SK-N-SH (cell line): ENCODE measurements around the gene MRPL54. TPM values are rescaled to one million over a fixed set of nuclear protein-coding genes. Genes with fewer than 3 reads are reported as not detected.

ENCODE experiments used
- CTCF ChIA-PET: fragments of 300-600, 350-600 bp; formaldehyde crosslinking; extraction: SDS; loops from one replicate; lab custom pipeline; 2021; lab: Yijun Ruan, JAX
- POLR2A ChIA-PET: fragments of 350-600 bp; sonication (Branson Sonifier 250); formaldehyde crosslinking; extraction: SDS; loops from one replicate; lab custom pipeline; 2020; ENCODE audit warnings: antibody characterized with exemption, inconsistent platforms; lab: Yijun Ruan, JAX
- DNase-seq: peaks from one replicate; pipeline ENCODE4 v3.0.0; 2012
- H2AFZ ChIP-seq: fragments of 200-600 bp; sonication (generic); 2 replicates; pipeline ENCODE4 v1.8.1; 2016; ENCODE audit warnings: antibody characterized with exemption, mild to moderate bottlenecking, low read depth
- H3F3A ChIP-seq: fragments of 200-600 bp; sonication (generic); replicated peaks from 2 replicates; pipeline ENCODE3; 2016; ENCODE audit warnings: antibody characterized with exemption, mild to moderate bottlenecking; ENCODE audit not compliant: insufficient read depth
- H3K27ac ChIP-seq, 2 experiments: fragments of 200-500 bp in 1 of 2; fragments of 200-600 bp in 1 of 2; sonication (Bioruptor generic) in 1 of 2; sonication (generic), shearing (Covaris generic) in 1 of 2; 2 replicates each; pipeline versions ENCODE4 v1.5.1 to v1.6.1; 2014 to 2016; ENCODE audit warnings: low read depth in 2 of 2, inconsistent platforms in 1 of 2, low read length in 1 of 2, mild to moderate bottlenecking in 1 of 2, mixed read lengths in 1 of 2
- H3K27me3 ChIP-seq: fragments of 200-600 bp; sonication (generic), shearing (Covaris generic); 2 replicates; pipeline ENCODE4 v1.6.1; 2016; ENCODE audit warnings: mixed run types; ENCODE audit not compliant: insufficient read depth
- H3K36me3 ChIP-seq, 2 experiments: fragments of 200-500 bp in 1 of 2; fragments of 200-600 bp in 1 of 2; sonication (Bioruptor generic) in 1 of 2; sonication (generic) in 1 of 2; replicated peaks in 1 of 2; 2 replicates each; pipeline versions ENCODE3 to v1.5.1; 2014 to 2016; ENCODE audit warnings: low read length in 1 of 2, mild to moderate bottlenecking in 1 of 2; ENCODE audit not compliant: insufficient read depth in 2 of 2, control insufficient read depth in 1 of 2
- H3K4me1 ChIP-seq, 2 experiments: fragments of 200-500 bp in 1 of 2; fragments of 200-600 bp in 1 of 2; sonication (Bioruptor generic) in 1 of 2; sonication (generic), shearing (Covaris generic) in 1 of 2; 2 replicates each; pipeline versions ENCODE4 v1.5.1 to v1.6.1; 2014 to 2016; ENCODE audit warnings: low read depth in 1 of 2, low read length in 1 of 2, mixed run types in 1 of 2; ENCODE audit not compliant: insufficient read depth in 2 of 2, control insufficient read depth in 1 of 2
- H3K4me2 ChIP-seq: fragments of 200-600 bp; sonication (generic), shearing (Covaris generic); 2 replicates; pipeline ENCODE4 v1.6.1; 2017; ENCODE audit warnings: mixed run types
- H3K4me3 ChIP-seq, 2 experiments: fragments of 200-500 bp in 1 of 2; fragments of 200-600 bp in 1 of 2; sonication (Bioruptor generic) in 1 of 2; sonication (generic), shearing (Covaris generic) in 1 of 2; 2 replicates each; pipeline versions ENCODE4 v1.5.1 to v1.8.1; 2014 to 2016; ENCODE audit warnings: low read depth in 2 of 2, inconsistent platforms in 1 of 2, low read length in 1 of 2, mild to moderate bottlenecking in 1 of 2, mixed read lengths in 1 of 2, moderate library complexity in 1 of 2
- H3K79me2 ChIP-seq: fragments of 200-600 bp; sonication (generic); 2 replicates; pipeline ENCODE4 v1.8.1; 2017; ENCODE audit warnings: mild to moderate bottlenecking; ENCODE audit not compliant: insufficient read depth
- H3K9ac ChIP-seq: fragments of 200-600 bp; sonication (generic); 2 replicates; pipeline ENCODE4 v1.6.1; 2017; ENCODE audit warnings: mixed run types
- H3K9me2 ChIP-seq: fragments of 200-600 bp; sonication (generic); 2 replicates; pipeline ENCODE4 v1.6.1; 2017; ENCODE audit warnings: mixed run types
- H3K9me3 ChIP-seq: fragments of 200-600 bp; sonication (generic); 2 replicates; pipeline ENCODE4 v1.6.1; 2017; ENCODE audit warnings: mixed run types, mild to moderate bottlenecking, moderate library complexity
- H4K20me1 ChIP-seq: fragments of 200-600 bp; sonication (generic); 2 replicates; pipeline ENCODE4 v1.6.1; 2017; ENCODE audit warnings: mild to moderate bottlenecking, mixed run types; ENCODE audit not compliant: insufficient read depth
- ELF1 ChIP-seq: IDR thresholded peaks from 2 replicates; pipeline ENCODE4 v1.4.0; 2012
- FOSL2 ChIP-seq: IDR thresholded peaks from 2 replicates; pipeline ENCODE4 v1.4.0; 2012; ENCODE audit warnings: low read depth, mild to moderate bottlenecking, moderate library complexity, borderline replicate concordance
- MEF2A ChIP-seq: IDR thresholded peaks from 2 replicates; pipeline ENCODE4 v1.4.0; 2012; ENCODE audit warnings: low read depth, borderline replicate concordance
- NFIC ChIP-seq: IDR thresholded peaks from 2 replicates; pipeline ENCODE4 v1.4.0; 2012; ENCODE audit warnings: borderline replicate concordance
- NRF1 ChIP-seq: IDR thresholded peaks from 2 replicates; pipeline ENCODE4 v1.6.1; 2012; ENCODE audit warnings: low read depth, mild to moderate bottlenecking, low read length
- POLR2AphosphoS5 ChIP-seq: IDR thresholded peaks from 2 replicates; pipeline ENCODE4 v1.6.1; 2012; ENCODE audit warnings: low read depth, low read length
- RFX5 ChIP-seq: IDR thresholded peaks from 2 replicates; pipeline ENCODE4 v1.6.1; 2012; ENCODE audit warnings: mild to moderate bottlenecking, improper control_type of control experiment, low read length
- RXRA ChIP-seq: IDR thresholded peaks from 2 replicates; pipeline ENCODE4 v1.4.0; 2012; ENCODE audit warnings: low read depth, mild to moderate bottlenecking, borderline replicate concordance
- TEAD4 ChIP-seq: IDR thresholded peaks from 2 replicates; pipeline ENCODE4 v1.4.0; 2012; ENCODE audit warnings: mild to moderate bottlenecking, borderline replicate concordance; ENCODE audit not compliant: insufficient read depth
- WGBS: methylation state at CpG from one replicate; pipeline ENCODE4 v1.1.6; 2017; ENCODE audit warnings: low lambda C conversion rate; 5-methylcytosine and 5-hydroxymethylcytosine counted together
- polyA plus RNA-seq, 3 experiments: library from polyadenylated mRNA; depleted of rRNA; stranded (reverse); fragments of >200 nt; gene quantifications; 2 replicates each; pipeline ENCODE4 v1.2.3, GENCODE V29; 2012
- TF ChIP-seq, protein P1 (sequence below): fragments of 150-350 bp; IDR thresholded peaks from 2 replicates; pipeline ENCODE4 v1.6.1; 2016; ENCODE audit warnings: mild to moderate bottlenecking, low read depth, low read length
- TF ChIP-seq, protein P2 (sequence below): IDR thresholded peaks from 2 replicates; pipeline ENCODE4 v1.4.0; 2012; ENCODE audit warnings: low read depth, borderline replicate concordance
- TF ChIP-seq, protein P3 (sequence below): fragments of 200-600 bp; sonication (generic); IDR thresholded peaks from 2 replicates; pipeline ENCODE4 v1.6.1; 2017; ENCODE audit warnings: antibody characterized with exemption, mild to moderate bottlenecking, moderate library complexity

MRPL54 gene
- polyA plus RNA-seq, 1 of the 3 experiments (the other 2 are of a cell fraction), result 125 TPM

DNA sequence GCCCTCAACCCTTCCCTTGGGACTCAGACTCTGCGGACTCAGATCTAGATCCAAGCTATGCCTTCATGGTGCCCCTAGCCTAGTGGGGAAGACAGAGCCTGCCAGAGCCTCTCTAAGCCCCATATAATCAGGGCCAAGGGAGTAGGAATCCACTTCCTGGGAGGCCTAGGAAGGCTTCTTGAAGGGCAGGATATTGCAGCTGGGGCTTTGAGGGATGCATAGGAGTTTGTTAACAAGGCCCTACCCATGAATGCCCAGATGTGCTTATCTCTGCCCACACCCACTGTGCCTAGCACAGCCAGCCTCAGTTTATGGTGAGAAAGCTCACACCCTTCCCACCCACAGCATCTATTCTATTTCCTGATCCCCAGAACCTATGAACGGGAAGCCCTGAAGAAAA, 12.3 kb upstream of the MRPL54 start:
- TF ChIP-seq RXRA (no peak), NRF1 (no peak), NFIC (no peak), MEF2A (no peak), ELF1 (no peak)
- TF ChIP-seq, protein P1, sequence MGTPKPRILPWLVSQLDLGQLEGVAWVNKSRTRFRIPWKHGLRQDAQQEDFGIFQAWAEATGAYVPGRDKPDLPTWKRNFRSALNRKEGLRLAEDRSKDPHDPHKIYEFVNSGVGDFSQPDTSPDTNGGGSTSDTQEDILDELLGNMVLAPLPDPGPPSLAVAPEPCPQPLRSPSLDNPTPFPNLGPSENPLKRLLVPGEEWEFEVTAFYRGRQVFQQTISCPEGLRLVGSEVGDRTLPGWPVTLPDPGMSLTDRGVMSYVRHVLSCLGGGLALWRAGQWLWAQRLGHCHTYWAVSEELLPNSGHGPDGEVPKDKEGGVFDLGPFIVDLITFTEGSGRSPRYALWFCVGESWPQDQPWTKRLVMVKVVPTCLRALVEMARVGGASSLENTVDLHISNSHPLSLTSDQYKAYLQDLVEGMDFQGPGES, result no peak
- POLR2A ChIA-PET, result interaction anchor here (1.3 kb wide), 1 partner anchor 12 kb away, joined by 4 read pairs; the partner anchor contains the start of gene MRPL54
- no peaks in the 10 kb centered on the region for H3F3A ChIP-seq
- WGBS, result 100% methylated on average over 2 of the region's 2 CpGs
- peaks cover 5 to 12% of the 10 kb centered on the region in 2 experiments for H3K36me3 ChIP-seq
- H3K9me2 ChIP-seq, result no peaks in the 10 kb centered on the region
- no peaks in the 10 kb centered on the region for H4K20me1 ChIP-seq
- no peak overlapping the region for H2AFZ ChIP-seq
- H3K9me3 ChIP-seq, result no peaks in the 10 kb centered on the region
- no peaks in the 10 kb centered on the region for H3K4me1 ChIP-seq
- H3K27me3 ChIP-seq, result no peaks in the 10 kb centered on the region
- no peak overlapping the region for H3K9ac ChIP-seq
- CTCF ChIA-PET, result interaction anchor here (3.4 kb wide), 1 partner anchor 11 kb away, joined by 13 read pairs; the partner anchor contains the start of genes APBA3 and MRPL54
- H3K4me2 ChIP-seq, result no peak overlapping the region
- no peak overlapping the region for H3K27ac ChIP-seq
- H3K79me2 ChIP-seq, result no peaks in the 10 kb centered on the region
- H3K4me3 ChIP-seq, result no peak overlapping the region
- no peak for DNase-seq

DNA sequence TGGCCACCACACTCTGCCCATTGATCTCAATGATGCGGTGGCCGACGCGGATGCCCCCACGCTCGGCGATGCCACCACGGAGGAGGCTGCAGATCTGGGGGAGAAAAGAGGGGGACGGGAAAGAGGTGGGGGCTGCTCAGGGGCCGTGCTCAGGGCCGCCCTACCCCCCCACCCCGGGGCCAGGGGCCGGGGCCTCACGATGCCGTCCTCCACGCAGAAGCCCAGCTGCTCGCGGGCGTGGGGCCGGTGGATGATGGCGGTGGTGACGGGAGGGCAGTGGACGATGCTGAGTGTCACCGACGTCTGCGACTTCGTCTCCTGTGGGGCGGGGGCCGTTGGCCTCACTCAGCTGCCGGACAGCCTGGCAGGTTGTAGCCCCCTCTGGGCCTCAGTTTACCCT, 11.2 kb upstream of the MRPL54 start:
- H3F3A ChIP-seq, result no peaks in the 10 kb centered on the region
- POLR2A ChIA-PET, result no interaction called here
- H3K27me3 ChIP-seq, result no peaks in the 10 kb centered on the region
- TF ChIP-seq, protein P2, sequence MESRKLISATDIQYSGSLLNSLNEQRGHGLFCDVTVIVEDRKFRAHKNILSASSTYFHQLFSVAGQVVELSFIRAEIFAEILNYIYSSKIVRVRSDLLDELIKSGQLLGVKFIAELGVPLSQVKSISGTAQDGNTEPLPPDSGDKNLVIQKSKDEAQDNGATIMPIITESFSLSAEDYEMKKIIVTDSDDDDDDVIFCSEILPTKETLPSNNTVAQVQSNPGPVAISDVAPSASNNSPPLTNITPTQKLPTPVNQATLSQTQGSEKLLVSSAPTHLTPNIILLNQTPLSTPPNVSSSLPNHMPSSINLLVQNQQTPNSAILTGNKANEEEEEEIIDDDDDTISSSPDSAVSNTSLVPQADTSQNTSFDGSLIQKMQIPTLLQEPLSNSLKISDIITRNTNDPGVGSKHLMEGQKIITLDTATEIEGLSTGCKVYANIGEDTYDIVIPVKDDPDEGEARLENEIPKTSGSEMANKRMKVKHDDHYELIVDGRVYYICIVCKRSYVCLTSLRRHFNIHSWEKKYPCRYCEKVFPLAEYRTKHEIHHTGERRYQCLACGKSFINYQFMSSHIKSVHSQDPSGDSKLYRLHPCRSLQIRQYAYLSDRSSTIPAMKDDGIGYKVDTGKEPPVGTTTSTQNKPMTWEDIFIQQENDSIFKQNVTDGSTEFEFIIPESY, result no peak
- no peak for TF ChIP-seq TEAD4
- TF ChIP-seq RFX5, result no peak
- TF ChIP-seq, protein P1, result no peak
- TF ChIP-seq, protein P3, sequence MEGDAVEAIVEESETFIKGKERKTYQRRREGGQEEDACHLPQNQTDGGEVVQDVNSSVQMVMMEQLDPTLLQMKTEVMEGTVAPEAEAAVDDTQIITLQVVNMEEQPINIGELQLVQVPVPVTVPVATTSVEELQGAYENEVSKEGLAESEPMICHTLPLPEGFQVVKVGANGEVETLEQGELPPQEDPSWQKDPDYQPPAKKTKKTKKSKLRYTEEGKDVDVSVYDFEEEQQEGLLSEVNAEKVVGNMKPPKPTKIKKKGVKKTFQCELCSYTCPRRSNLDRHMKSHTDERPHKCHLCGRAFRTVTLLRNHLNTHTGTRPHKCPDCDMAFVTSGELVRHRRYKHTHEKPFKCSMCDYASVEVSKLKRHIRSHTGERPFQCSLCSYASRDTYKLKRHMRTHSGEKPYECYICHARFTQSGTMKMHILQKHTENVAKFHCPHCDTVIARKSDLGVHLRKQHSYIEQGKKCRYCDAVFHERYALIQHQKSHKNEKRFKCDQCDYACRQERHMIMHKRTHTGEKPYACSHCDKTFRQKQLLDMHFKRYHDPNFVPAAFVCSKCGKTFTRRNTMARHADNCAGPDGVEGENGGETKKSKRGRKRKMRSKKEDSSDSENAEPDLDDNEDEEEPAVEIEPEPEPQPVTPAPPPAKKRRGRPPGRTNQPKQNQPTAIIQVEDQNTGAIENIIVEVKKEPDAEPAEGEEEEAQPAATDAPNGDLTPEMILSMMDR, result no peak
- no peak for TF ChIP-seq POLR2AphosphoS5
- TF ChIP-seq NRF1, result no peak
- no peak for TF ChIP-seq FOSL2
- TF ChIP-seq, all 33 proteins: peak for 0
- Histone ChIP-seq H3K36me3 (peaks cover 5 to 12% of the 10 kb centered on the region in 2 experiments), H3K79me2 (no peaks in the 10 kb centered on the region), H3K27ac (no peak overlapping the region), H3K4me2 (no peak overlapping the region), H3K9ac (no peak overlapping the region), H2AFZ (no peak overlapping the region), H3K9me3 (no peaks in the 10 kb centered on the region), H3K4me1 (no peaks in the 10 kb centered on the region), H4K20me1 (no peaks in the 10 kb centered on the region), H3K4me3 (no peak overlapping the region), H3K9me2 (no peaks in the 10 kb centered on the region)
- WGBS, result over 99% methylated on average over 21 of the region's 30 CpGs
- no peak for DNase-seq
- CTCF ChIA-PET, result interaction anchor here (0.7 to 3.4 kb wide), 3 partner anchors 10 to 204 kb away, joined by 3 to 13 read pairs (median 3); partner anchors contain the start of genes APBA3 and MRPL54
